ENCODE measurements around the gene KAT8.
"Not testable (repeated sequence)": the region's sequence is repeated elsewhere in the genome, so short reads cannot be mapped to it uniquely, and the experiment has no call there.

KAT8 gene

DNA sequence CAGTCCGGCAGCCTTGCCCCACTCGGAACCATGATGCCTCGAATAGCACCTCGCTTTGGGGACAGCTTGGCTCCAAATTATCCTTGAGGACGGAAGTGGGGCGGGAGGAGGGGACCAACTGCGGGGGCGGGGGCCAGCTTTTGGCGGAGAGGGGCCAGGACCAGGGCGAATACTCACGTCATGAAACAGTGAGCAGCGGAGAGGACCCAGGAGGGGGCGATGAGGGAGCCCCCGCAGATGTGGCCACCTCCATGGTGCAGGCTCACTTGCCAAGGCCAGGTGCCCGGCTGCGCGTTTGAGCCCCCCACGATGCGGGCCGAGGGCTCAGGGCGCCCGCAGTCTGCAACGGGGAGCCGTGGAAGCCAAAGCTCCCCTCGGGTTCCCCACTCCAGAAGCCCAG lies 31.4 kb downstream of the KAT8 start:
- DNase-seq (ENCODE audit: low spot score) = no peak

DNA sequence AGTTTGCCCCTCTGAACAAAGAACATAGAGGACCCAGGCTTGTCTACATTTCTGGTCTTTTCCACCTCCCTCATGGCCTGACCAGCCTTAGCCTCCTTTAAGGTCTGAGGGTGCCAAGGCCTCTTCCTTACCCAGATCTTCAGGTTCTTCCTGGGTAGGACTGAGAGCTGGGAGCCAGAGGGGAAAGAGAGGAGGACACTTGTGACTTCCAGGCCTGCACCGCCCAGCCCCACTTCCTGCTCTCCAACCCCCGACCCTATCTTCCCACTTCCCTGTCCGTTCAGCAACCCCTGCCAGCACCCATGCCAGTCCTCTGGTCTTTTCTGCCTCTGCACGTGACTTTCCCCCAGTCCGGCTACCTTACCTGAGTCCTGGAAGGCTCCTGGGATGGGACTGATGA lies 31.9 kb downstream of the KAT8 start:
- DNase-seq (ENCODE audit: low spot score) = no peak

DNA sequence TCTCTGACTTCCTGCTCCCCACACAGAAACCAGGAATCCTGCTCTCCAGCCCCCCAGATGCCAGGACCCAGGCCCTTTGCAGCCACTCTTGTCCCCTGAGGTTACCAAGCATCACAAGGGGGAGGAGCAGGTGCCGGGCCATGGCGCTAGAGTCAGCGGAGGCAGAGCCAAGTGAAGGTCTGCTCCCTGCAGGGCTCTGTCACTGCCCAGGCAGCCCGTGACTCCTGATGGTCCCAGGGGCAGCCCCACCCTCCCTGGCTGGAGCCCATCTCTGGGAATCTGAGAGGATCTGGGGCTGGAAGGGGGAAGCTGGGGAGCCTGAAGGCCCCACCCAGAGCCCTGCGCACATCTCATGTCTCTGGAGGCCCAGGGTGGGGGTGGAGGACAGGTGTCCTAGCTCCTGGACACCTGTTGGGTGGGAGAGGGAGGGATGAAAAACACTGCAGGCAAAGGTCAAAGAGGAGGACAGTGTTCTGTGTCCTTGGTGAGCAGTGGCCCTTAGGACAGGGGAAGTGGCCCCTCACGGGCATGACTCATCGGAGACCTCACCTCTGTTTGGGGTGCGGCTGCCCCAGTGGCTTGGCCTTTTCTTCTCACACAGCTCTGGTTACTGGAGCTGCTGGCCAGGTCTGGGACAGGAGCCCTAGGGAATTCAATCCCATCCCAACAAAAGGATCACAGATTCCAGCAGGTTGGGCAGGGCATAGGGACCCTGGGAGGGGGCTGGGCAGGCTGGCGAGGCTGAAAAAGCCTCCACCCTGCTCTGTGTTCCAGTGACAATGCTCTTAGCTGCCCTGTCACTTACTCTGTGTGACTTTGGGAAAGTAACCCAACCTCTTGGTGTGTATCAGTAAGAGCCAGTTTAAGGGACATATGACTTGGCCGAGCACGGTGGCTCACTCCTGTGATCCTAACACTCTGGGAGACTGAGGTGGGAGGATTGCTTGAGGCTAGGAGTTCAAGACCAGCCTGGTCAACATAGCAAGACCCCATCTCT lies 32.7 kb downstream of the KAT8 start, which contains the start of gene PRSS36:
PRSS36 (minus strand) TSS at position 173 of the 997 bp plus-strand sequence; CDS start at position 142, 31 bp downstream.
- DNase-seq (ENCODE audit: low spot score) = no peak

DNA sequence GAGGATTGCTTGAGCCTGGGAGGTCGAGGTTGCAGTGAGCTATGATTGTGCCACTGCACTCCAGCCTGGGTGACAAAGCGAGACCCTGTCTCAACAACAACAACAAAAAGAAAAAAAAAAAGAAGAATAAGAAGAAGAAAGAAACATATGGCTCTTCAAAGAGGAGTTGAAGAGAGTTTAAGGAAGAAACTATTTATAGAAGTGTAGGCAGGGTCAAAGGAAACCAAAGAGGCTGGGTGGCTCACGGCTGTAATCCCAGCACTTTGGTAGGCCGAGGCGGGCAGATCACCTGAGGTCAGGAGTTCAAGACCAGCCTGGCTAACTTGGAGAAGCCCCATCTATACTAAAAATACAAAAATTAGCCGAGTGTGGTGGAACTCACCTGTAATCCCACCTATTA lies 33.5 kb downstream of the KAT8 start:
- not testable (repeated sequence) for DNase-seq (ENCODE audit: low spot score)

DNA sequence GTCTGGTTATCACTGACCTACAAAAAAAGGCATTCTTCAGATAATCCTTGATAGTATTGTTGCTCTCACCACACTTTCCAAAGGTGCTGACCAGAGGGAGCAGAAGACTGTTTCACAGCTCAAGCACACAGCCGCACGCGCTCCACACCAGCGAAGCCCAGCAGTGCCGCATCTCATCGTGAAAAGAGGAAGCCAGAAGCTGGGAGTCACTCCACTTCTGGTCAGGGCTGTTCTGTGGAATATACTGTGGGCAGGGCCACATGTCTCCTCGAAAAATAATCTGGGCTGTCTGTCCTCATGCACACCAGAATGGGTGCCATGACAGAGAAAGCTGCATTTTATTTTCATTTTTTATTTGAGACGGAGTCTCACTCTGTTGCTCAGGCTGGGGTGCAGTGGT lies 39.7 kb downstream of the KAT8 start:
- no peak for DNase-seq (ENCODE audit: low spot score)

DNA sequence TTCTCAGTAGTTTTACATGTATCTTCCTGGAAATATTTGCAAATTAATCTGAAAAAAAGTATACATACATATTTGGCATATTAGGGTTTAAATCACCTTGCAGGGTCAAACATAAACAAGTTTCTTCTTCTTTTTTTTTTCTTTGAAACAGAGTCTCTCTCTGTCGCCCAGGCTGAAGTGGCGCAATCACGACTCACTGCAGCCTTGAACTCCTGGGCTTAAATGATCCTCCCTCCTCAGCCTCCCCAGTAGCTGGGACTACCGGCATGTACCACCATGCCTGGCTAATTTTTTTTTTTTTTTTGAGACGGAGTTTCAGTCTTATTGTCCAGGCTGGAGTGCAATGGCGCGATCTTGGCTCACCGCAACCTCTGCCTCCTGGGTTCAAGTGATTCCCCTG lies 49.9 kb downstream of the KAT8 start:
- no peak for DNase-seq (ENCODE audit: low spot score)

DNA sequence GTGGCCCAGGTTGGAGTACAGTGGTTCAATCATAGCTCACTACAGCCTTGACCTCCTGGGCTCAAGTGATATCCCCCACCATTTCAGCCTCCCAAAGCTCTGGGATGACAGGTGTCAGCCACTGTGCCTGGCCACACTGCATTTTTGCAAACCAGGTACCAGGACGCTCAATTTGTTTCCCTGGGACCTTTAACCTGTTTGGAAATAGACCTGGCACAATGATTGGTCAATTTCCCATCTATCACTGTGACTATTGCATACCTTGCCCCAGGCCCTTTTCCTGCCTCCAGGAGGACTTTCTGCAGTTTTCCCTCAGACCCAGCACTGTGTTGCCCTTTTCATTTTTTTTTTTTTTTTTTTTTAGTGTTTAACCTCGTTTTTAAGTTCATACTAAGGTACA lies 51.4 kb downstream of the KAT8 start:
- DNase-seq (ENCODE audit: low spot score) = no peak

DNA sequence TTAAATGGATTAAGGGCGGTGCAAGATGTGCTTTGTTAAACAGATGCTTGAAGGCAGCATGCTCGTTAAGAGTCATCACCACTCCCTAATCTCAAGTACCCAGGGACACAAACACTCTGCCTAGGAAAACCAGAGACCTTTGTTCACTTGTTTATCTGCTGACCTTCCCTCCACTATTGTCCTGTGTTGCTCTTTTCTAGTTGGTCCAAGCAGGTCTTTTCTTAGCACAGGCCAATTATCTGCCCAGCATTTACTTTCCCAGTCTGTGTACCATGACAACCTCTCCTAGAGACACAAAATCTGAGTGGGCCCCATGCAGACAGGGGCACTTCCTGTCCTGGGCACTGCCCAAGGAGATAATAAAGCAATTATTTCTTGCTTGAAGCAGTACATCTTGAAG lies 52.6 kb downstream of the KAT8 start:
- not testable (repeated sequence) for DNase-seq (ENCODE audit: low spot score)

DNA sequence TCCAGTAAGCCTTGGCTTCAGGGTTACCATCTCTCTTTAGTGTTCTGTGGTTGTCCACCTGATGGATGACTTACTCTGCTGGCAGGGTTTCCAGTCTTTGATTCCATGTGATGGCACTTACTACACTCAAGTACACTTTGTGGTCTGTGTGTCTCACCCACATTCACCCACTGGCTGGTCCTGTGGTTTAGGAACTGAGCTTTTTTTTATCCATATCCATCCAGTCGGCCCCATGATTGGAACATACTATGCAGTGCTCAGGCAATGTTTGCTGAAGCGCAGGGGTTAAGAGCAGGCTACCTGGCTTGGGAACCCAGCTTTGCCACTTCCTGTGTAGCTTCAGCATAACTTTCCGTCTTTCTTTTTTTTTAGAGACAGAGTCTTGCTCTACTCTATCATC lies 59.7 kb downstream of the KAT8 start:
- no peak for DNase-seq (ENCODE audit: low spot score)

DNA sequence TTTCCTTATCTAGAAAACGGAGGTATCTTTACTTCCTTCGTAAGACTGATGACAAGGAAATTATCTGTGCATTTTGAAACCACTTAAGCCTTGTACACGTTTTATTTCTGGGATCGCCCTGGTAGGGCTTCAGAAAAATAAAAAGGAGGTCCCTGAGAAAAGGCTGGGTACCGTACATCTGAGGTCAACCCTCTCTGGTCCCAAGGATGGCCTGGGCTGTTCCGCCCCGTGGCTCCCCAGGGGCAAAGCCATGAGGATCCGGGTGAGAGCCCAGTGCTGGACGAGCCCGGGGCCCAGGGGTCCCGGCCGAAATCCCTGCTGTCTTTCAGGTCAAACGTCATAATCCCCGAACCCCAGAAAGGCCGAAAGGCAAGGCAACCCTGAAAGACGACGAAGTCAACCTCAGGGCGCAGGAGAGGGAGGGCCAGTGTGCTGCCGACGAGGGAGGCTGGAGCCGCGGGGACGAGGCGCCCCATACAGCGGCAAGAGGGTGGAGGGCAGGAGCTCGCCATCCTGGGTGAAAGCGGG lies 61.8 kb downstream of the KAT8 start:
- peak; percentile 27 for DNase-seq (ENCODE audit: low spot score)

DNA sequence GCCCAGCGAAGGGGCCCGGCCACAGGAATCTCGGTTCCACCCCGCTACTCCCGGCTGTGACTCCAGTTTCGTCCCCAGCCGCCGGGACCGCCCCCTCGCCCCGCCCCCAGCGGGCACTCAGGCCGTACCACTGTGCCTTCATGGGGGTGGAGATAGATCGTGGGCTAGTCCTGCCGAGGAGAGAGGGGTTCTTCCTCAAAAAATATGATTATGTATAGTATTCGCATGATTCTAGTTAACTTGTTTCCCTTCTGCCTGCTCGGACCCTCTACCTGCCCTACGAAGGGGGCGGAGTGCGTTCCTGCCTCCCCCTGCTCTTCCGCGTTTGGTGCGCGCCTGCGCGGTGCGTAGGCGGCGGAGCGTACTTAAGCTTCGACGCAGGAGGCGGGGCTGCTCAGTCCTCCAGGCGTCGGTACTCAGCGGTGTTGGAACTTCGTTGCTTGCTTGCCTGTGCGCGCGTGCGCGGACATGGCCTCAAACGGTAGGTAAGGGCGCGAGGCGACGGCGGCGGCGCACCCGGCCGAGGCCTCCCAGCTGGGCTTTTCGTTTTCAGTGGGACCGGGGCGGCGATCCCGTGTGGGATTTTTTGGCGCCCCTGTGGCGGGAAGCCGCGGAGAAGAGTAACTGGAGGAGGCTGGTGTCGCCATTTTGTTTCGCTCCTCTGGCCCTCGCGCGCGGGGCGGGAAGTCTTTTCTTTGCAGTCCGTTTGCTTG lies 62.4 kb downstream of the KAT8 start, which contains the start of gene FUS:
FUS (plus strand) TSS at position 393 of the 713 bp plus-strand sequence; CDS start at position 469, 76 bp downstream.
- DNase-seq (ENCODE audit: low spot score) = peak; percentile 98

All from AG08395 (cell line).